Colonic mucosa (tissue), 4 donors: ENCODE measurements around the gene NIPBL. TPM values are rescaled to one million over a fixed set of nuclear protein-coding genes. Genes with fewer than 3 reads are reported as not detected.

Experiments
- DNase-seq: peaks from one replicate; pipeline ENCODE4 v3.0.0-alpha.2; 2020
- H3K27ac ChIP-seq: fragments of 200-600 bp; one replicate; pipeline ENCODE4 v1.8.0; 2021
- H3K27me3 ChIP-seq: fragments of 200-600 bp; one replicate; pipeline ENCODE4 v1.8.0; 2021
- H3K36me3 ChIP-seq: fragments of 200-600 bp; one replicate; pipeline ENCODE4 v1.8.0; 2021
- H3K4me1 ChIP-seq: fragments of 200-600 bp; one replicate; pipeline ENCODE4 v1.8.0; 2021; ENCODE audit warnings: mild to moderate bottlenecking
- H3K4me3 ChIP-seq: fragments of 200-600 bp; one replicate; pipeline ENCODE4 v1.8.0; 2021
- H3K9ac ChIP-seq, 2 donors: one replicate each; pipeline ENCODE4 v1.7.0; 2013; ENCODE audit warnings: control low read depth in 2 of 2, low read depth in 2 of 2, low read length in 2 of 2
- H3K9me3 ChIP-seq: fragments of 200-600 bp; one replicate; pipeline ENCODE4 v1.8.0; 2021
- CTCF ChIP-seq: fragments of 200-600 bp; IDR thresholded peaks from one replicate; pipeline ENCODE4 v1.8.0; 2022; ENCODE audit warnings: antibody characterized with exemption, mild to moderate bottlenecking
- intact Hi-C: fragments of 100-400 bp; cut with DNase I; formaldehyde crosslinking; loops from one replicate; pipeline ENCODE4 v1.14.1; 2022
- total RNA-seq, 2 donors: library from RNA; stranded (reverse); fragmentation: NEBNext Ultra II Directional in 1 of 2; extraction: Animal tissue kit (Norgen Biotek cat#: 25700) in 1 of 2; gene quantifications; one replicate each; pipeline ENCODE4 v1.2.1, GENCODE V29; 2021
- donor health status: healthy.
- donor health status: DM: no; HTN: no; CAD: no.
- donor health status: DM: no; HTN: no; CAD: no.

Gene NIPBL
- total RNA-seq, 2 donors from 2014 or later: 47.6 to 59.2 TPM

- Histone ChIP-seq H3K27ac (no peak overlapping the region), H3K4me3 (no peak overlapping the region), H3K27me3 (no peaks in the 10 kb centered on the region), H3K9ac (no peak overlapping the region), H3K9me3 (no peaks in the 10 kb centered on the region), H3K36me3 (no peaks in the 10 kb centered on the region), H3K4me1 (no peaks in the 10 kb centered on the region)
- TF ChIP-seq CTCF: no peak
- intact Hi-C loops: no loop called here
- DNase-seq: no peak
These were observed 105.6 kb downstream of the NIPBL start for GRCh38 chr5:36982146-36982545.

- Histone ChIP-seq H3K4me1 (no peaks in the 10 kb centered on the region), H3K27me3 (no peaks in the 10 kb centered on the region), H3K27ac (no peak overlapping the region), H3K9ac (no peak overlapping the region), H3K4me3 (no peak overlapping the region), H3K9me3 (no peaks in the 10 kb centered on the region), H3K36me3 (no peaks in the 10 kb centered on the region)
- TF ChIP-seq CTCF: no peak
- DNase-seq: no peak
- intact Hi-C loops: no loop called here
These were observed 108.8 kb downstream of the NIPBL start for GRCh38 chr5:36985387-36985786.

GRCh38 chr5:36988396-36988795 lies 111.8 kb downstream of the NIPBL start:
- Histone ChIP-seq H3K4me3 (no peak overlapping the region), H3K27me3 (no peaks in the 10 kb centered on the region), H3K9me3 (no peaks in the 10 kb centered on the region), H3K9ac (no peak overlapping the region), H3K4me1 (no peaks in the 10 kb centered on the region), H3K36me3 (no peaks in the 10 kb centered on the region), H3K27ac (no peak overlapping the region)
- DNase-seq: no peak
- no peak for TF ChIP-seq CTCF
- intact Hi-C loops: no loop called here

GRCh38 chr5:36998578-36998977 lies 122.0 kb downstream of the NIPBL start:
- DNase-seq: no peak
- Histone ChIP-seq H3K4me1 (no peaks in the 10 kb centered on the region), H3K27ac (no peak overlapping the region), H3K9ac (no peak overlapping the region), H3K36me3 (peaks cover 5% of the 10 kb centered on the region), H3K9me3 (no peaks in the 10 kb centered on the region), H3K27me3 (no peaks in the 10 kb centered on the region), H3K4me3 (no peak overlapping the region)
- TF ChIP-seq CTCF: no peak
- intact Hi-C loops: no loop called here

GRCh38 chr5:37002176-37002751 lies 125.7 kb downstream of the NIPBL start:
- Histone ChIP-seq H3K36me3 (peaks cover 5% of the 10 kb centered on the region), H3K27me3 (no peaks in the 10 kb centered on the region), H3K4me3 (no peak overlapping the region), H3K4me1 (no peaks in the 10 kb centered on the region), H3K9me3 (no peaks in the 10 kb centered on the region), H3K27ac (no peak overlapping the region), H3K9ac (no peak overlapping the region)
- intact Hi-C loops: no loop called here
- DNase-seq: no peak
- TF ChIP-seq CTCF: no peak
